ENCODE results near the gene LZTR1. TPM values are rescaled to one million over a fixed set of nuclear protein-coding genes. Genes with fewer than 3 reads are reported as not detected.

The LZTR1 gene
- polyA plus RNA-seq, 1 of the 3 experiments (the other 2 are of a cell fraction): 37.7 TPM

- TF ChIP-seq, protein P1, sequence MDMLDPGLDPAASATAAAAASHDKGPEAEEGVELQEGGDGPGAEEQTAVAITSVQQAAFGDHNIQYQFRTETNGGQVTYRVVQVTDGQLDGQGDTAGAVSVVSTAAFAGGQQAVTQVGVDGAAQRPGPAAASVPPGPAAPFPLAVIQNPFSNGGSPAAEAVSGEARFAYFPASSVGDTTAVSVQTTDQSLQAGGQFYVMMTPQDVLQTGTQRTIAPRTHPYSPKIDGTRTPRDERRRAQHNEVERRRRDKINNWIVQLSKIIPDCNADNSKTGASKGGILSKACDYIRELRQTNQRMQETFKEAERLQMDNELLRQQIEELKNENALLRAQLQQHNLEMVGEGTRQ (IDR thresholded peaks at IDR 0.05; ENCODE audit: borderline replicate concordance, low read depth, low read length): no peak
- TF ChIP-seq EZH2phosphoT487 (IDR thresholded peaks at IDR 0.05; ENCODE audit: borderline replicate concordance, low read depth) (no peak), ELF1 (IDR thresholded peaks at IDR 0.05) (no peak), CTCF (IDR thresholded peaks at IDR 0.05) (no peak), TEAD4 (IDR thresholded peaks at IDR 0.05; ENCODE audit: borderline replicate concordance, insufficient read depth) (no peak), FOSL2 (IDR thresholded peaks at IDR 0.05; ENCODE audit: borderline replicate concordance, low read depth) (no peak), RFX5 (IDR thresholded peaks at IDR 0.05; ENCODE audit: low read length) (no peak)
- TF ChIP-seq, protein P2, sequence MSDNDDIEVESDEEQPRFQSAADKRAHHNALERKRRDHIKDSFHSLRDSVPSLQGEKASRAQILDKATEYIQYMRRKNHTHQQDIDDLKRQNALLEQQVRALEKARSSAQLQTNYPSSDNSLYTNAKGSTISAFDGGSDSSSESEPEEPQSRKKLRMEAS (IDR thresholded peaks at IDR 0.05; ENCODE audit: low read depth): no peak
Measured at GRCh38 chr22:20985720-20986119, 3.6 kb downstream of the LZTR1 start (continued).

- Histone ChIP-seq H3K9me2 (no peaks in the 10 kb centered on the region), H4K20me1 (ENCODE audit: insufficient read depth) (no peaks in the 10 kb centered on the region), H3K4me3 (ENCODE audit: low read depth in 2 of 2, low read length in 1 of 2) (no peak overlapping the region), H3K4me1 (ENCODE audit: control insufficient read depth in 1 of 2, insufficient read depth in 2 of 2, low read depth in 1 of 2, low read length in 1 of 2) (peaks cover 6 to 15% of the 10 kb centered on the region in 2 experiments; a peak in 2 of 4 replicates), H3F3A (replicated peaks; ENCODE audit: insufficient read depth) (no peaks in the 10 kb centered on the region), H3K9ac (no peak overlapping the region), H3K27me3 (ENCODE audit: insufficient read depth) (no peaks in the 10 kb centered on the region), H3K27ac (ENCODE audit: low read depth in 2 of 2, low read length in 1 of 2) (no peak overlapping the region), H3K4me2 (no peak overlapping the region), H3K9me3 (no peaks in the 10 kb centered on the region), H3K79me2 (ENCODE audit: insufficient read depth) (peaks cover 25% of the 10 kb centered on the region), H2AFZ (ENCODE audit: low read depth) (no peak overlapping the region), H3K36me3 (replicated peaks in 1 of 2; ENCODE audit: control insufficient read depth in 1 of 2, insufficient read depth in 2 of 2, low read length in 1 of 2) (peaks cover 16 to 42% of the 10 kb centered on the region in 2 experiments)
- ChIA-PET CTCF (interaction anchor here (1.4 kb wide), 1 partner anchor 182 kb away, joined by 5 read pairs; no protein-coding TSS in a partner anchor), POLR2A (no interaction called here)
- no peak for DNase-seq
- WGBS (ENCODE audit: low lambda C conversion rate): 75% methylated on average over 1 of the region's 1 CpG
- TF ChIP-seq TCF12 (IDR thresholded peaks at IDR 0.05) (no peak), GATA2 (CRISPR knock-in tag; IDR thresholded peaks at IDR 0.05) (no peak), POLR2AphosphoS5 (IDR thresholded peaks at IDR 0.05; ENCODE audit: low read depth, low read length) (no peak), JUND (IDR thresholded peaks at IDR 0.05) (no peak), TEAD4 (IDR thresholded peaks at IDR 0.05; ENCODE audit: borderline replicate concordance, insufficient read depth) (no peak), CTCF (IDR thresholded peaks at IDR 0.05) (no peak), FOSL2 (IDR thresholded peaks at IDR 0.05; ENCODE audit: borderline replicate concordance, low read depth) (no peak)
- TF ChIP-seq, protein P1 (IDR thresholded peaks at IDR 0.05; ENCODE audit: borderline replicate concordance, low read depth, low read length): no peak
- TF ChIP-seq, protein P3, sequence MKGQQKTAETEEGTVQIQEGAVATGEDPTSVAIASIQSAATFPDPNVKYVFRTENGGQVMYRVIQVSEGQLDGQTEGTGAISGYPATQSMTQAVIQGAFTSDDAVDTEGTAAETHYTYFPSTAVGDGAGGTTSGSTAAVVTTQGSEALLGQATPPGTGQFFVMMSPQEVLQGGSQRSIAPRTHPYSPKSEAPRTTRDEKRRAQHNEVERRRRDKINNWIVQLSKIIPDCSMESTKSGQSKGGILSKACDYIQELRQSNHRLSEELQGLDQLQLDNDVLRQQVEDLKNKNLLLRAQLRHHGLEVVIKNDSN (IDR thresholded peaks at IDR 0.05; ENCODE audit: borderline replicate concordance, low read depth): no peak
Measured at GRCh38 chr22:20986365-20986764, 4.3 kb downstream of the LZTR1 start.

Data from SK-N-SH (cell line).